ENCODE data around the gene LMCD1. TPM values are rescaled to one million over a fixed set of nuclear protein-coding genes. Genes with fewer than 3 reads are reported as not detected.

Gene LMCD1
- polyA plus RNA-seq, 1 of the 3 experiments (the other 2 are of a cell fraction) = 23.6 TPM

- no peak; the same call in 1 of the 2 replicates for TF ChIP-seq USF1 (IDR thresholded peaks at IDR 0.05; ENCODE audit: borderline replicate concordance, low read depth)
- TF ChIP-seq RFX5 (IDR thresholded peaks at IDR 0.05; ENCODE audit: low read length) = no peak
- peak; percentile 89 for TF ChIP-seq PBX3 (IDR thresholded peaks at IDR 0.05)
- no peak for TF ChIP-seq REST (IDR thresholded peaks at IDR 0.05; ENCODE audit: low read depth, low read length)
- TF ChIP-seq SIN3A (IDR thresholded peaks at IDR 0.05; ENCODE audit: borderline replicate concordance, low read depth, low read length) = no peak
- no peak for TF ChIP-seq EZH2phosphoT487 (IDR thresholded peaks at IDR 0.05; ENCODE audit: borderline replicate concordance, low read depth)
- TF ChIP-seq POLR2AphosphoS5 (IDR thresholded peaks at IDR 0.05; ENCODE audit: low read depth, low read length) = no peak; the same call in 1 of the 2 replicates
- no peak for TF ChIP-seq NRF1 (IDR thresholded peaks at IDR 0.05; ENCODE audit: low read depth, low read length)
- TF ChIP-seq YY1 (IDR thresholded peaks at IDR 0.05; ENCODE audit: low read depth) = no peak
- no peak for TF ChIP-seq MXI1 (IDR thresholded peaks at IDR 0.05; ENCODE audit: low read depth, low read length)
- TF ChIP-seq CTCF (IDR thresholded peaks at IDR 0.05) = no peak
- peak; percentile 97 for TF ChIP-seq NFIC (IDR thresholded peaks at IDR 0.05; ENCODE audit: borderline replicate concordance)
- peak; percentile 93 for TF ChIP-seq TCF12 (IDR thresholded peaks at IDR 0.05)
- peak; percentile 87 for TF ChIP-seq JUND (IDR thresholded peaks at IDR 0.05)
- TF ChIP-seq TAF1 (IDR thresholded peaks at IDR 0.05; ENCODE audit: borderline replicate concordance, low read depth, low read length) = no peak
- no peak for TF ChIP-seq RAD21 (IDR thresholded peaks at IDR 0.05; ENCODE audit: low read length)
- no peak for TF ChIP-seq IRF3 (IDR thresholded peaks at IDR 0.05; ENCODE audit: low read depth, low read length)
- TF ChIP-seq SMC3 (IDR thresholded peaks at IDR 0.05; ENCODE audit: low read depth, low read length) = no peak
Observed at GRCh38 chr3:8482960-8483665, 18.5 kb upstream of the LMCD1 start (continued).
